Measurements from ENCODE around the gene POPDC2.

POPDC2 gene

GRCh38 chr3:119659606-119660291 is 640 bp downstream of the POPDC2 start:
- no peak overlapping the region for H3K4me3 ChIP-seq (ENCODE audit: low read depth, low read length)
- DNase-seq (ENCODE audit: low read depth) = no peak
- no peak for TF ChIP-seq CTCF (IDR thresholded peaks at IDR 0.05; ENCODE audit: low read depth, low read length, missing control alignments)

DNA sequence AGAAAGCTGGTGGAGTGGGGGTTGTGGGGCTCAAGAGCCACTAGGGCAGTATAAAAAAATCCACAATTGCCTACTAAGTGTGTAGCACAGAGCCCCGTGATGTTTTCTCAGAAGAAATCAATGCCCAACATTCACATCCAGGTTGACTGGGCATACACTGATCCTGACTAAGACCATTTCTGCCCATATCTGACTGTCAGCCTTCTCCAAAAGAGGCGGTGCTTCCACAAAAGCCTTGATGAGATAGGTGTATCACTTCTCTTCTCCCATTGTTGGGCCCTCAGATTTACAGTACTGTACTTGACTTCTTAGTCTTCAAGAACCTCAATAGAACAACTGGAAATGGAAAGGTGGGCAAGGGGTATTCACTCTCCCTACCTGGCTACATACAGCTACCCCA is 1.4 kb downstream of the POPDC2 start:
- no peak overlapping the region for H3K4me3 ChIP-seq (ENCODE audit: low read depth, low read length)
- TF ChIP-seq CTCF (IDR thresholded peaks at IDR 0.05; ENCODE audit: low read depth, low read length, missing control alignments) = no peak
- no peak for DNase-seq (ENCODE audit: low read depth)

GRCh38 chr3:119657887-119658702 is 2.3 kb downstream of the POPDC2 start:
- no peak for DNase-seq (ENCODE audit: low read depth)
- no peak for TF ChIP-seq CTCF (IDR thresholded peaks at IDR 0.05; ENCODE audit: low read depth, low read length, missing control alignments)
- no peak overlapping the region for H3K4me3 ChIP-seq (ENCODE audit: low read depth, low read length)

DNA sequence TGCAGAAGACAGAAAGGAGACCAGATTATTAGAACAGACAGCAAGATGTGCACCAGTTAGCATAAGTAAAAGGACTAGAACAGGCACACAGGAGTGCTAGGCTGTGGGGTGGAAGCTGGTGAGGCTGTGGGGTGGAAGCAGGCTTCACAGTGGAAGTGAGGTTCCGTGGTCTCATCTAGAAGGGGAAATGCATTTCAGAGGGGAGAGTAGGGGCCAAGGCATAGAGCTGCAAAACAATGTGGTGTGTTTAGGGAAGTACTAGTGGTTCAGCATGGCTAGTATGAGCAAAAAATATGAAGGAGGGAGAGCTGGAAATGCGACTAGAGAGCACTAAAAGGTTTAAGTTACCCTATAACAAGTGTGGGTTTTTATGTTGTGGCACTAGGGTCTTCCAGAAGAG is 6.5 kb downstream of the POPDC2 start:
- no peak for DNase-seq (ENCODE audit: low read depth)

DNA sequence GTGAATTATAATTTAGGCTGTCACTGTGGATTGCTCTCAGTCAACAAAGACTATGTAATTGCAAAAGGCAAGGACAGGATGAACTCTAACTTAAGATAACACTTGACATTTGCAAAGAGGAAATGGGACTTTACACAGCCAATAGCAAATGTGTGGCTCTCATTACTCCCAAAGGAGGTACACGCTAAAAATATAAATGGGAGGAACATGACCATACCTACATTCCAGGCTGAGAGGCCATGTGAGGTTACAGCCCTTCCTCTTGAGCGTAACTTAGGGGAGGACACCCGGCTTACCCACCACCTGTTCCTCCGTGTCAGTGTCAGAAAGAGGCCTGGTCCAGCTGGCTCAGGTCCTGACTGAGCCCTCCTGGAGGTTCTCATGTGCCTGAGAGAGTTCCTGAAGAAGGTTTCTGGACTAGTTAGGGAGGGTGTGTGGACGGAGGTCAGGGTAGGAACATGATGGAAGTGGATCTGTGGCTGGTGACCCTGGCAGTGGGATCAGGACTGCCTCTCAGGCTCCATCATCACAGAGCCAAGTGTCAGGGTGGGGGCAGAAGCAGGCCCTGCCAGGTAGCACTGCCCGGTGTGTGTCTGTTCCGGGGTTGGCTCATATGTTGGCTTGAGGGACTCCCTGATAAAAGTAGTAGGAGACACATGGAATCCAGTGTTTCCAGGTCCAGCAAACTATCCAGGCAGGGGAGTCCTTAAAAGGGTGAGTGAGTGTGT is 7.9 kb downstream of the POPDC2 start:
- no peak overlapping the region for H3K4me3 ChIP-seq (ENCODE audit: low read depth, low read length)
- DNase-seq (ENCODE audit: low read depth) = no peak
- no peak for TF ChIP-seq CTCF (IDR thresholded peaks at IDR 0.05; ENCODE audit: low read depth, low read length, missing control alignments)

More for the DNA sequence above, 6.5 kb downstream of the POPDC2 start:
- TF ChIP-seq CTCF (IDR thresholded peaks at IDR 0.05; ENCODE audit: low read depth, low read length, missing control alignments) = no peak
- H3K4me3 ChIP-seq (ENCODE audit: low read depth, low read length) = no peak overlapping the region

- no peak overlapping the region for H3K4me3 ChIP-seq (ENCODE audit: low read depth, low read length)
- no peak for DNase-seq (ENCODE audit: low read depth)
- TF ChIP-seq CTCF (IDR thresholded peaks at IDR 0.05; ENCODE audit: low read depth, low read length, missing control alignments) = no peak
Measured at GRCh38 chr3:119649761-119650160, 10.6 kb downstream of the POPDC2 start.
